Stimulated activated CD4-positive, alpha-beta T cell treated with anti-CD3 and anti-CD28 coated beads, Interleukin-15, amount 100 ng/mL, for 48 hours (primary cell): ENCODE data around the gene TBC1D1.
A peak's percentile ranks its signal among the peaks of the same experiment; 100 is the strongest.

Experiments used
- DNase-seq, 2 donors: peaks; one replicate each; pipeline ENCODE4 v3.0.0-alpha.2; 2020; ENCODE audit warnings: low read depth in 2 of 2

TBC1D1 gene

DNA sequence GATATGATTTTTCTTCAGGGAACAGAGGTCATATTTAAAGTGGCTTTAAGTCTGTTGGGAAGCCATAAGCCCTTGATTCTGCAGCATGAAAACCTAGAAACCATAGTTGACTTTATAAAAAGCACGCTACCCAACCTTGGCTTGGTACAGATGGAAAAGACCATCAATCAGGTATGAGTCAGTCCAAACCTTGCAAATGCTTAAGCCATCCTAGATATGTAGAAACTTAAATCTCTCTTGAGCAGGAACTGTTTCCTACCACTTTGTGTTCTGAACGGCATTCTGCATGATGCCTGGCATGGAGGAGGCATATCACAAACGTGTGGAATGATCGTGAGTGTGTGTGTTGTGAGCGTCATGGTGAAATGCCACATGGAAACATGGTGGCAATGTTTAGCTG is 234.1 kb downstream of the TBC1D1 start:
- DNase-seq = no peak

DNA sequence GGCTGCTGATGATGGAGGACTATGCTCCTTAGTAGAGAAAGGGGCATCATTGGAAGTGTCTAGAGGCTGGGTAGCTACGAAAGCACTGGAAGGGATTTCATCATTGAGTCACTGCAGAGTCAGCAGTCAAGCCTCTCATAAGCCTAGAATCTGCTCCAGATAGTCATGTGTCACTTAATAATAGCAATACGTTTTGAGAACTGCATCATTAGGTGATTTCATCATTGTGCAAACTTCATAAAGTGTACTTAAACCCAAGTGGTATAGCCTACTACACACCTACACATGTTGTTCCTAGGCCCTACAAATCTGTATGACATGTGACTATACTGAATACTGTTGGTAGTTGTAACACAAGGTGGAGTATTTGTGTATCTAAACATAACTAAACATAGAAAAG is 234.9 kb downstream of the TBC1D1 start:
- DNase-seq = no peak

DNA sequence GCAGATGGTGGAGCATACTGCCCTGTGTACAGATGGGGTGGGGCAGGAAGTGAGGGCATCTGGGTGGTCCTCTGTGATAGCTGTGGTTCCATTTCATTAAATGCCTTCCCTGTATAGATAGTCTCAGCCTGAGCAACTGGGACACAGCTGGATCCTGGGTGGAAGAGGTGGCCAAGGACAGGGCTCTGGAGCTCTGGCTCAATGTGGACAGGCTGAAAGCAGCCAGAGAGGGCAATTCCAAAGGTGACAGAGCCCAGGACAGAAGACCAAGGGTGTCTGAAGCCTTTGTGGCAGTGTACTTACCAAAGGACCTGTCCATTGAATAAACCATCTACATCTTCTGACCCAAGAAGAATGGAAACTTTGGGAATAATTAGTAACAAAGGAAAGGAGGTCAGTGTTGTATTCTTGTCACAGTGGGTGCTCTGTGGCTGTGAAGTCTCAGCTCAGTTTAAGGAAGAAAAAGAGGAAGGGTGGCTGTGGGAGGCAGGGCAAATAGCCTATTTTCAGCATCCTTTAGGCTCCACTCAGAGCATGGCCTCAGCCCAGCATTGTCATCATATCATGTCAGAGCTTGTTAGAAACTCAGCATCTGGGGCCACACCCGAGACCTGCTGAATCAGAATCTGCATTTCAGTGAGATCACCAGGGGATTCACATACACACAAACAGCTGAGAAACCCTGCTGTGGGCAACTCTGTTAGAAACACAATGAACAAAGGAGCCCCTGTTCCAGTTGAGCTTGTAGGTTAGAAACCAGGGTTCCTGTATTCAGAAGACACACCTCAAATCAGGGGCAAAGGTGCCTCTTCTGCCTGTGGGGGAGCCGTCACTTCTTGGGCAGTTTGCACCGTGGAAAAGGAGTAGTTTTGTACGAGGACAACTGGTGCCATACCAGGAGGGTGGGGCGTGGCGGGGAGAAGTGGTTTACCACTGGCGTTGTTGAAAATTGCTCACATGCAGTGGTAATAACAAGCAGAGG is 237.9 kb downstream of the TBC1D1 start:
- peak; percentile 60 to 66 for DNase-seq

GRCh38 chr4:38129460-38130227 is 238.8 kb downstream of the TBC1D1 start:
- no peak for DNase-seq

DNA sequence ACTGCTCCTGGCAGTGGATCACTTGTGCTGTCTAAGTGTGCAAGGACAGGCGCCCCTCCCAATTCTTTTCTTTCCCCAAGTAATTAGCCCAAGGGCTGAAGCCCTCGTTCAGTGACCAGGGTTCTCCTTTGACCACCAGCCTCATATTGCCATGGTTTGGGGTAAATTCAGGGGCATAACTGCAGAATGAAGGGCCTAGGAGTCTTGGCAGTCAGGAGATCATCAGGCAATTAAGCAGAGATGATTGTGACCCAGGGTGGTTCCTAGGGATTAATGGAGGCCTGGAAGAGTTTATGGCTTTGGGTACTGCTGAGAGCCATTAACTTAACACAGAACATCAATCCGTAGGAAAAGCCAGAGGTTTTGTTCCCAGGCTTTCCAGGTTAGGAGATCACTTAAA is 240.0 kb downstream of the TBC1D1 start:
- DNase-seq = no peak

GRCh38 chr4:38131371-38132091 is 240.6 kb downstream of the TBC1D1 start:
- DNase-seq = peak; percentile 66 to 77

DNA sequence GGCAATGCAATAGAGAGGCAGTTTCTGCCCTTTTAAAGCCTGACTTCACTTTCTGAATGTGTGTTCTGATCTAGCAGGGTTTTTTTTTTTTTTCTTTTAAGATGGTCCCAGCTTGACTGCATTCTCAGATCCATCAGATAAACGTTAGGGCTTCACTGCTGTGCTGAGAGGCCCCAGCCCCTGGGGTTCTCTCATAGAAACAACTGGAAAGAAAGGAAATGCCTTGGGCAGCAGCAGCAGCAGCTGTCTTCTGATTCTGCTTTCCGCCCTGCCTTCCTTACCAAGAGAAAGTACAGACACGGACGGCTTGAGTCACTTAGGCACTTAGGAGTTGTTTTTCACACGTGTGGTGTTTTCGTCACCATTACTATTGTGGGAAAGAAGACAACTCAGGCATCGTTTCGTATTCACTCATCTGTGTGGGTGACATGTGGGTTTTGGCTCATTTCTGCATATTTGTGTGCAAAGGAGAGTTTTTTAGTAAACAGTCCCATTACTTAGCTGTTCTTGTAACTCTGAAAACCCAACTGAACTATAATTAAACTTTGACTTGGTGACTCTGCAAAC is 241.3 kb downstream of the TBC1D1 start:
- DNase-seq = peak; percentile 67

GRCh38 chr4:38132843-38133662 is 242.2 kb downstream of the TBC1D1 start:
- DNase-seq = no peak

GRCh38 chr4:38133711-38134480 is 243.0 kb downstream of the TBC1D1 start:
- no peak for DNase-seq

- no peak for DNase-seq
These were observed 244.3 kb downstream of the TBC1D1 start for GRCh38 chr4:38135201-38135600.

- no peak for DNase-seq
These were observed 245.7 kb downstream of the TBC1D1 start for GRCh38 chr4:38136604-38137003.

GRCh38 chr4:38137080-38137479 is 246.2 kb downstream of the TBC1D1 start:
- DNase-seq = no peak

- DNase-seq = no peak
These were observed 247.5 kb downstream of the TBC1D1 start for GRCh38 chr4:38138363-38138762.

- DNase-seq = no peak
These were observed 248.3 kb downstream of the TBC1D1 start for GRCh38 chr4:38139187-38139586.

- DNase-seq = no peak
These were observed 249.8 kb downstream of the TBC1D1 start for GRCh38 chr4:38140643-38141203.

- DNase-seq = no peak
These were observed 251.1 kb downstream of the TBC1D1 start for GRCh38 chr4:38141808-38142500.

DNA sequence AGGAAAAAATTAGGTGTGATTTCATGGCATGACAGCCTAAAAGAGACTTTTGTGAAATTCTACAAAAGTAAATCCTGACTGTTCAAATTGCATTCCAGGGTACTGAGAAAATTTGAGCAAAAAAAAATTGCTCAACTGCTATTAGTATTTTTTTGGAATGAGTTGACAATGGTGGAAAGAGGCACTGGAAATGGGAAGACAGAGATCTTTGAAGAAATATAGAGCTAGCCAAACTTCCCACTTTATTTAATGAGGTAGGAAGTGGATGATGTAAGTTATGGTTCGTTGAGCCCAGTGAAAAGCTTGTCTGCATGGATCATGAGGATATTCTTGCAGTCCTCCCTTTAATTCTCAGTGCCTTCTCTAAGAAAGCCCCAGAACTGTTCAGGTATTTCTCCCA is 253.1 kb downstream of the TBC1D1 start:
- DNase-seq = no peak

- DNase-seq = no peak
These were observed 254.3 kb downstream of the TBC1D1 start for GRCh38 chr4:38145033-38145678.

GRCh38 chr4:38145741-38146140 is 254.9 kb downstream of the TBC1D1 start:
- no peak for DNase-seq
